Nephron (organoid): ENCODE measurements around the gene PRR33.

ENCODE experiments used
- H3K27ac Mint-ChIP-seq, 3 experiments: 2 replicates each; pipeline ENCODE4 v1.8.0; 2020; ENCODE audit warnings: mixed read lengths in 3 of 3, mild to moderate bottlenecking in 2 of 3, moderate library complexity in 1 of 3
- H3K27me3 Mint-ChIP-seq: 2 replicates; pipeline ENCODE4 v1.8.0; 2021; ENCODE audit warnings: low read depth, mild to moderate bottlenecking, moderate library complexity, mixed read lengths
- H3K36me3 Mint-ChIP-seq: 2 replicates; pipeline ENCODE4 v1.8.0; 2020; ENCODE audit warnings: low read depth, mixed read lengths
- H3K4me1 Mint-ChIP-seq: 2 replicates; pipeline ENCODE4 v1.8.0; 2020; ENCODE audit warnings: mixed read lengths
- H3K4me3 Mint-ChIP-seq, 3 experiments: 2 replicates each; pipeline ENCODE4 v1.8.0; 2020; ENCODE audit warnings: mild to moderate bottlenecking in 3 of 3, mixed read lengths in 3 of 3, moderate library complexity in 2 of 3
- H3K9me3 Mint-ChIP-seq: 2 replicates; pipeline ENCODE4 v1.8.0; 2020; ENCODE audit warnings: mixed read lengths
- CTCF ChIP-seq, 3 experiments: fragments of 200-600 bp; sonication (generic); IDR thresholded peaks; one replicate each; pipeline ENCODE4 v1.5.0; 2021; ENCODE audit warnings: antibody characterized with exemption in 3 of 3; ENCODE audit not compliant: unreplicated experiment in 3 of 3

The PRR33 gene

GRCh38 chr11:1920909-1921573 is 29.3 kb upstream of the PRR33 start:
- H3K9me3 Mint-ChIP-seq, result no peaks in the 10 kb centered on the region
- no peaks in the 10 kb centered on the region for H3K36me3 Mint-ChIP-seq
- H3K27me3 Mint-ChIP-seq, result no peaks in the 10 kb centered on the region
- H3K4me3 Mint-ChIP-seq, result peak overlapping the region; percentile 58 to 91 (median 87)
- no peak for TF ChIP-seq CTCF (IDR thresholded peaks at IDR 0.05; ENCODE audit: unreplicated experiment in 3 of 3)
- peaks cover 44% of the 10 kb centered on the region for H3K4me1 Mint-ChIP-seq
- peak overlapping the region; percentile 80 to 99 (median 95) for H3K27ac Mint-ChIP-seq

GRCh38 chr11:1920128-1920908 is 28.6 kb upstream of the PRR33 start:
- H3K9me3 Mint-ChIP-seq, result no peaks in the 10 kb centered on the region
- peak overlapping the region; percentile 25 to 69 (median 66) for H3K27ac Mint-ChIP-seq
- peak overlapping the region; percentile 37 to 91 (median 87) for H3K4me3 Mint-ChIP-seq
- peaks cover 50% of the 10 kb centered on the region for H3K4me1 Mint-ChIP-seq
- no peaks in the 10 kb centered on the region for H3K27me3 Mint-ChIP-seq
- TF ChIP-seq CTCF (IDR thresholded peaks at IDR 0.05; ENCODE audit: unreplicated experiment in 3 of 3), result no peak
- H3K36me3 Mint-ChIP-seq, result no peaks in the 10 kb centered on the region

- H3K27me3 Mint-ChIP-seq, result no peaks in the 10 kb centered on the region
- H3K36me3 Mint-ChIP-seq, result peaks cover 7% of the 10 kb centered on the region
- TF ChIP-seq CTCF (IDR thresholded peaks at IDR 0.05; ENCODE audit: unreplicated experiment in 3 of 3), result no peak
- peak within 1 kb of the TSS; percentile 37 to 91 (median 87) for H3K4me3 Mint-ChIP-seq
- H3K27ac Mint-ChIP-seq, result peak within 1 kb of the TSS; percentile 50 to 69 (median 66)
- peaks cover 56% of the 10 kb centered on the region for H3K4me1 Mint-ChIP-seq
- H3K9me3 Mint-ChIP-seq, result no peaks in the 10 kb centered on the region
Measured at GRCh38 chr11:1919391-1920127, 27.9 kb upstream of the PRR33 start, which contains the start of gene TNNT3. Gene TNNT3 (plus strand): TSS chr11:1919703. CDS start chr11:1922875, 3,172 bp downstream.

- TF ChIP-seq CTCF (IDR thresholded peaks at IDR 0.05; ENCODE audit: unreplicated experiment in 3 of 3), result no peak
- Mint-ChIP-seq H3K9me3 (no peaks in the 10 kb centered on the region), H3K4me1 (peaks cover 54% of the 10 kb centered on the region), H3K27ac (peak overlapping the region in 2 of 3 experiments; percentile 46 to 69), H3K36me3 (peaks cover 11% of the 10 kb centered on the region), H3K4me3 (no peak overlapping the region), H3K27me3 (no peaks in the 10 kb centered on the region)
Measured at GRCh38 chr11:1918436-1919315, 27.0 kb upstream of the PRR33 start.
